ENCODE data around the gene TMEM143.
"Not testable (repeated sequence)": the region's sequence is repeated elsewhere in the genome, so short reads cannot be mapped to it uniquely, and the experiment has no call there.

TMEM143 gene

GRCh38 chr19:48391100-48392005, 27.6 kb upstream of the TMEM143 start, which contains the start of gene KDELR1:
KDELR1 (minus strand) TSS chr19:48391551; CDS start chr19:48391358, 193 bp downstream.
- peak; percentile 62 to 65 for DNase-seq (ENCODE audit: low read depth in 1 of 2, low spot score in 1 of 2)

DNA sequence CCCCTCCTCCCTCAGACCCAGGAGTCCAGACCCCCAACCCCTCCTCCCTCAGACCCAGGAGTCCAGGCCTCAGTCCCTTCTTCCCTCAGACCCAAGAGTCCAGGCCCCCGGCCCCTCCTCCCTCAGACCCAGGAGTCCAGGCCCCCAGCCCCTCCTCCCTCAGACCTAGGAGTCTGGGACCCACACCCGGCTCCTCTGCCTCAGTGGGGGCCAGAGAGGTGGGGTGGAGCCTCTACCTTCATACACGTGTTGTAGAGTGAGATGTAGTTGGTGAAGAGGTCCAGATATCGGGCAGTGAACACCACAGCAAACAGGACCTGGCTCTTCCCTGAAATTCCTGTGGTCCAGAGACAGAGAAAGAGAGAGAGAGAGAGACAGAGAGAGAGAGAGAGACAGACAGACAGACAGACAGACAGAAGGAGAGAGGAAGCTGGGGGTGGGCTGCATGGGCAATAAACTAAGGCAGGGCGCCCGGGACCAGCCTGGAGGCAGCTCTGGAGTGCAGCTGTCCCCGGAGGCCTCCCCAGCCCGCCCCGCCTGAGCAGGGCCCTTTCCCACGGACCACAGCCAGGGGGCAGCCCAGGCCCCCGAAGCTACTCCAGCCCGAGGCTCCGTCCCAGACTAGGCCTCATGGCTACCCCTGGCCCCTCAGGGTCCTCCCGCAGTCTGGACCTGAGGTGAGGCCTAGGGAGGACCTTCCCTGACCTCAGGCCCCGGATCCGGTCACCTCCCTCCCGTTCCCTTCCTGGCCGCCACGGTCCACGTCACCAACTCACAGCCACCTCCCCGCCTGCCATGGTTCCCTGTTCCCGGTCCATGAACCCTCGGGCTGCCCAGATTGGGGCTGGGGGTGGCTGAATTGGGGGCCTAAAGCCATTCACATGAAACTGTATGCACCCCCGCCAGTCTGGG, 26.7 kb upstream of the TMEM143 start:
- peak; percentile 38 to 53 for DNase-seq (ENCODE audit: low read depth in 1 of 2, low spot score in 1 of 2)

- no peak for DNase-seq (ENCODE audit: low read depth in 1 of 2, low spot score in 1 of 2)
Observed at GRCh38 chr19:48386981-48387380, 23.2 kb upstream of the TMEM143 start.

- DNase-seq (ENCODE audit: low read depth in 1 of 2, low spot score in 1 of 2), result no peak
Observed at GRCh38 chr19:48385461-48386087, 21.8 kb upstream of the TMEM143 start.

- DNase-seq (ENCODE audit: low read depth in 1 of 2, low spot score in 1 of 2), result no peak
Observed at GRCh38 chr19:48382286-48382685, 18.5 kb upstream of the TMEM143 start.

DNA sequence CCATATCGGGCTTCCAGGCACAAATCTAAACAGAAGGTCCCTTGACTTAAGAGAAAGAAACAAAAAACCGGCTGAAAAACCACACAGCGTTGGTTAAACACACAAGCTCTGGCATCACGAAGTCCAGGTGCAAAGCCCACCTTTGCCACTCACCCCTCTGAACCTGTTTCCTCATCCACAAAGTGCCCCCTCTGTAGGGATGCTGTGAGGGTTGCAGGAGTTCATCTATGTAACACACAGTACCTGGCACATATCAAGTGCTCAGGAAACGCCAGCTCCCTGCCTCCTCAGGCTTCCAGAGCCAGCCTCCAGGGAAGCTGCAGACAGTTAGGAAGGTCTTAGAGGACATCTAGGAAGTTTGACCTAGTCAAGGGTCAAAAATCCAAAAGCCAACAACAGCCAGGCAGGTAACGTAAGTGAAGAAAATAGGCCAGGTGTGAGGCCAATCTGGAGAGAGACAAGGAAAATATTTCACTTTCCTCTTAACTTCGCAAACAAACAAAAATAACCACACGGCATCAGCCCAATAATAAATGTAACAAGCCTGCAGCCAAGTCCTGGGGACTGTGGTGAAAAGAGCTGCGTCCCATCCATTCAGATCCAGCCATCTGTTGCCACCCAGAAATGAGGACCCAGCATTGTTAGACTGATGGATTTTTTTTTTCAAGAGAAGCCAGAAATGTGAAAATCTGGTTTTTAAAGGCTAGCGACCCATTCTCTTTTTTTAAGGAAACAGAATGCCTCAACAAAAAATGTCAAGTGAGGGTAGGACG, 17.6 kb upstream of the TMEM143 start:
- no peak for DNase-seq (ENCODE audit: low read depth in 1 of 2, low spot score in 1 of 2)

DNA sequence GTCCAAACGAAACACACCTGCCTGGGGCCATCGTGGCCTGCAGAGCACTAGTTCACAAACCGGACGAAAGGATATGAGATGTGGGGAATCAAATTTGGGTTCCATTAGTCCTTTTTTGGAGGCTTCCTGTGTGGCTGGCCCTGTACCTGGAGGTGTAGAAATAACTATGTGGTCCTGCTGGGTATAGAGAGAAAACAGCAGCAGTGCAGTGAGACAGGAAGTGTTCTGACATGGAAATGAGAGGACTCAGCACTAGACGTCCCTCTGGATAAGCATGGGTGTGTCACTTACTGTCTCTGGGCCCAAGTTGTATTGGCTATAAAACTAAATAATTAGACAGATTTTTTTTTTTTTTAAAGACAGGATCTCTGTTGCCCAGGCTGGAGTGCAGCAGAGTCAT, 15.3 kb upstream of the TMEM143 start:
- DNase-seq (ENCODE audit: low read depth in 1 of 2, low spot score in 1 of 2), result no peak

DNA sequence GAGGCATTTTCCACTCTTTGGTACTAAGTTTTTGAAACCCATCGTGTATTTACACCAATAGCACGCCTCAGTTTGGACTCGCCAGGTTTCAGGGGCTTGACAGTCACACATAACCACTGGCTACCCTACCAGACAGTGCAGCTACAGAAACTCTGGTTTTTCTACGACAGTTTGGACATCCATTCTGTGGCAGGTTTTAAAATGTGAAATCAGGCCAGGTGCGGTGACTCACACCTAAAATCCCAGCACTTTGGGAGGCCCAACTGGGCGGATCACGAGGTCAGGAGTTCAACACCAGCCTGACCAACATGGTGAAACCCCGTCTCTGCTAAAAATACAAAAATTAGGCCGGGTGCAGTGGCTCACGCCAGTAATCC, 14.4 kb upstream of the TMEM143 start:
- no peak for DNase-seq (ENCODE audit: low read depth in 1 of 2, low spot score in 1 of 2)

- DNase-seq (ENCODE audit: low read depth in 1 of 2, low spot score in 1 of 2), result no peak
Observed at GRCh38 chr19:48373567-48373966, 9.8 kb upstream of the TMEM143 start.

- no peak for DNase-seq (ENCODE audit: low read depth in 1 of 2, low spot score in 1 of 2)
Observed at GRCh38 chr19:48372904-48373303, 9.2 kb upstream of the TMEM143 start.

GRCh38 chr19:48371771-48372170, 8.0 kb upstream of the TMEM143 start:
- DNase-seq (ENCODE audit: low read depth in 1 of 2, low spot score in 1 of 2), result not testable (repeated sequence)

GRCh38 chr19:48371367-48371766, 7.6 kb upstream of the TMEM143 start:
- DNase-seq (ENCODE audit: low read depth in 1 of 2, low spot score in 1 of 2), result no peak

GRCh38 chr19:48370955-48371354, 7.2 kb upstream of the TMEM143 start:
- no peak for DNase-seq (ENCODE audit: low read depth in 1 of 2, low spot score in 1 of 2)

- DNase-seq (ENCODE audit: low read depth in 1 of 2, low spot score in 1 of 2), result no peak
Observed at GRCh38 chr19:48368936-48369335, 5.2 kb upstream of the TMEM143 start.

DNA sequence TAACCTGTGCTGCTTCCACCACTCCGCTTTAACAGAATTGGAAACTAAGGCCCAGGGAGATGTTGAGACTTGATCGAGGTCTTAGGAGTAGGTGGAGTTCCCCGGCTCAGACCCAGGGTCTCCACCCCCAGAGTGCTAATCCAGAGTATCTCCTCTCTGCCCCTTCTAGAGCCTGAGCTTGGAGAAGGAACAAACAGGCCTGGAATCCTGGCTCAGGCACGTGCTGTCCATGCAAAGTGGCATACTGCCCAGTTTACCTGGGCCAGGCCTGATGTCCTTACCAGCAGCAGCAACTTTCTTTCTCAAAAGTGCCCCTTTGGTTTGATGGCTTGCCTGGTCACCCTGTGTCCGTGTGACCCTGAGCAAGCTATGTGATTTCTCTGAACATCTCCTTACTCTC, 4.1 kb upstream of the TMEM143 start:
- no peak for DNase-seq (ENCODE audit: low read depth in 1 of 2, low spot score in 1 of 2)

DNA sequence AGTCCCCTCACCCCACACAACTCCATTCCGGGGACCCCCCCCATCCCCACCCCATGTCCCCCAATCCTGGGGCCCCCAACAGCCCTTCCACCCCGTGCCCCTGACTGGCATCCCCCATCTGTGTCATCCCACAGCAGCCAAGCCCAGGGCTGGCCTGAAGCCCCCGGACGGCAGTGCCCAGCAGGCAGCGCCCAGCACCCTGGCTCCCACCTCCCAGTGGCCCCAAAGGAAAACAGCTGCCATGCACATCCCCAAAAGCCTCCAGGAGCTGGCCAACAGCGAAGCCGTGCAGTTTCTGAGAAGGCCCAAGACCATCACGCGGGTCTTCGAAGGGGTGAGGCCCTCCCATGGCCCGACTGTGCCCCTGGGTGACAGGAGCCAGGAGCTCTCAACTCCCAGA, 1.9 kb upstream of the TMEM143 start:
- no peak for DNase-seq (ENCODE audit: low read depth in 1 of 2, low spot score in 1 of 2)

DNA sequence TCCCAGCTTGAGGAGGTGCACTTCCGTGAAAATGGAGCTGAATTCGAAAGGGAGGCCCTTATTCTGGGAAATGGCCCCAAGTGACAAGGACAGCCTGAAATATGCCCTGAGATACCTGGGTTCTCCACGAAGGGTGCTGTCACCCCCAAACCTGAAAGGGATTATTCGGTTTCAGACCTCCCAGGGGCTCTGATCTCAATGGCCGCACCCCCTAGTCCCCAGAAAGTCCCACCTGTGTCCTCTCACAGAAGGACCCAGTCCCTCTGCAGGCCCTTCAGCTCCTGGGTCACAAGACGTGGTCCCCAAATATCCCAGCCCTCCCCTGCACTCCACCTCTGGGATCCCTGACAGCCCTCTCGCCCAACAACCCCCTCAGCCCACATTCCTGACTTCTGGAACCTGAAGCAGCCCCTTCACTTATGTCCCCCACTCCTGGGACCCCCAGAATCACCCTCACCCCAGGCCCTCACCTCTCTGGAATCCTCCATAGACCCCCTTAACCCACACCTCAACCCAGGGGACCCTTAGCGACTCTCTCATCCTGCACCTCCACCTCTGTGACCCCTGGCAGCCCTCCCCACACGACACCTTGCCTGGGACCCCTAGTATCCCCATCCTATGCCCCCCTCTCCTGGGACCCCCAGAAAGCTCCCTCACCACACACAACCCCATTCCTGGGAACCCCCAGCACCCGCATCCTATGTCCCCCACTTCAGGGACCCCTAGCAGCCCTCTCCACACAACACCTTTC, 1.0 kb upstream of the TMEM143 start:
- no peak for DNase-seq (ENCODE audit: low read depth in 1 of 2, low spot score in 1 of 2)

DNA sequence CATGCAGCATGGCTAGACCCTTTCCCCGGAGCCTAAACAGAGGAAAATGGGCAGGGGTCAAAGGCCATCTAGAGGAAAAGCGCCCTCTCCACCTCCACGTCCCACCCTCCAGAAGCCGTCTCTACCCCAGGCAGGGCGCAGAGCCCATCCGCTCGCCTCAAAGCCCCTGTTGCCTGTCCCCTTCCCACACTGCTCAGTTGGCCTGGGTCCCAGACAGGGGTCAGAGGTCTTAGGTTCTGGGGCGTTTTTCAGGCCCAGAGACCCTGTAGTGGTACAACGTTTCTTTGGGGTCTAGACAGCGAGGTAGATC, 285 bp downstream of the TMEM143 start:
- DNase-seq (ENCODE audit: low read depth in 1 of 2, low spot score in 1 of 2), result no peak

DNA sequence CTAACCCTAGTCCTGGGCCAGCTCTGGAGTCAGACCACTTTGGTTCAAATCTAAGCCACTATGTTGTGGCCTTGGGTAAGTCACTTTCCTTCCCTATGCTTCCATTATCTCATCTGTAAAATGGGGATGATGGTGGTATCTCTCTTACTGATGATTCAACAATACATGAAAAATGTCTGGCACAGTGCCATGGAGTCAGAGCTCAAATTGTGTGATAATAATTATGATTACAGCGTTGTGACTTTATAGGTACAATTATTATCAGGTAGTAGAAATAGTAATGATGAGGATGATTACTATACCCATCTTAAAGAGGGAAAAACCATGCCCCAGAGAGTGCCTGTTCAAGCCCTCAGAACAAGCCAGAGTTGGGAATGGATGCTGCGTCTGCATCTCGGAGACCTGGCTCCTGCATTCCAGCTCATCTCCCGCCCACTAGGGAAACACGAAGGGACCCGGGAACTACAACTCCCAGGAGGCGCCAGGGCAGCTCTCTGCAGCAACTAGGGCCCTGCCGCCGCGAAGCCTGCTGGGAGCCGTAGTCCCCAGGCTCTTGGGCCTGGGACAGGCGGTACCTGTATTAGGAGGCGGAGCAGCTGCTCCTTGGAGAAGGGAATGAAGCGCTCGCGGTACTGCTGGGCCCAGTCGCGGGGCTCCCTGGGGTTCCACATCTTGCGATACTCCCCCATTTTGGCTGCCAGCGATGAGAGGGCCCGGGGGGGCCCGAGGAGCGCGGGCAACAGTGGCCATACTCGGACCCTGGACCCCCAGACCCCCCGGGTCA, 832 bp downstream of the TMEM143 start:
- peak; percentile 77 for DNase-seq (ENCODE audit: low read depth in 1 of 2, low spot score in 1 of 2)
